Measurements from ENCODE around the gene ARID3A. TPM values are rescaled to one million over a fixed set of nuclear protein-coding genes. Genes with fewer than 3 reads are reported as not detected.

ARID3A gene
- total and polyA plus RNA-seq, 9 donors: 1.1 to 8.1 (median 4.5) TPM

DNA sequence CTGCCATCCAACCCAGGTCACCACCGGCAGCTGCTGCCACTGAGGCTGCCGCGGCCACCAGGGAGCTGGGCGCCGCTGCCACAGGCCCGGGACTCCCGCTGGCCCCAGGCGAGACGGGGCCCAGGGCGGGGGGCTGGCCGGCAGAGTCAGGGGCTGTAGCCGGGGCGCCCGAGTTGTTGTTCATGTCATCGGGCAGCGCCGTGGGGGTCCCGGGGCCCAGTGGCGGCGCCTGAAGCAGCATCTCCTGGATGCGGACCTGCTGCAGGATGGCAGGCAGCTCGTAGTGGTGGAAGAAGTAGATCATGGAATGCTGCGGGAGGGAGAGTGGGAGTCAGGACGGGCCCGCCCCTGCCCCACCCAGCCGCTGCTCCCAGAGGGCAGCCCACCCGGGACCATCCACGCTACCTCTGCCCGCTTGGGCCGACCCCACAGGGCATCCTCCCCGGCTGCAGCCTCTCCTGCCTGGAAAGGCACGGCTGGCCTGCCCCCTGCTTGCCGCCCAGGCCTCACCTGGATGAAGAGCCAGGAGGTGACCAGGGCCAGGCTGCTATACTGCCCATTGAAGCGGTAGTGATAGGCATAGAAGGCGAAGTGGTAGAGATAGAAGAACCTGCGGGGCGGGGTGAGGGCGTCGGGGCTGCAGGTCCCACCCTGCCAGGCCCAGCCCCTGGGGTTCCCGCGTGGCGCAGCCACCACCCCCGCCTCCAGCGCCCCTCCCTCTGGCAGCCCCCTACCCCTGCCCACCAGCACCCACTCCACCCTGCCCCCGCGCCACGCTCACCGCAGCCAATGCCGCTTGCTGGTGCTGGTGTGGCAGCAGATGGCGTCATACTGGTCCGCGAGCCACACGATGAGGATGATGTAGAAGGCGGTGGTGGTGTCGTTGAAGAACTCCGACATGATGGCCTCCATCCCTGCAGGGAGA is 85.0 kb downstream of the ARID3A start:
- H3K27me3 ChIP-seq: no peaks in the 10 kb centered on the region
- WGBS, 3 donors: 91 to 94% (median 92%) methylated on average over 52 to 56 of the region's 56 CpGs
- no peak overlapping the region for H3K4me3 ChIP-seq
- DNase-seq: peak in 1 of 5 donors; percentile 37
- intact Hi-C loops (cut with DNase I): loop anchor here in 2 of 4 donors (10.0 kb wide), 1 partner anchor 174 kb away; no protein-coding TSS in a partner anchor
- H3K27ac ChIP-seq: peak overlapping the region in 1 of 2 donors; percentile 71
- no peaks in the 10 kb centered on the region for H3K36me3 ChIP-seq
- peaks cover 4% of the 10 kb centered on the region for H3K4me1 ChIP-seq (ENCODE audit: insufficient read depth)
- TF ChIP-seq POLR2A (IDR thresholded peaks at IDR 0.05): no peak
- no peak for TF ChIP-seq EP300 (IDR thresholded peaks at IDR 0.05)
- TF ChIP-seq, protein P1, sequence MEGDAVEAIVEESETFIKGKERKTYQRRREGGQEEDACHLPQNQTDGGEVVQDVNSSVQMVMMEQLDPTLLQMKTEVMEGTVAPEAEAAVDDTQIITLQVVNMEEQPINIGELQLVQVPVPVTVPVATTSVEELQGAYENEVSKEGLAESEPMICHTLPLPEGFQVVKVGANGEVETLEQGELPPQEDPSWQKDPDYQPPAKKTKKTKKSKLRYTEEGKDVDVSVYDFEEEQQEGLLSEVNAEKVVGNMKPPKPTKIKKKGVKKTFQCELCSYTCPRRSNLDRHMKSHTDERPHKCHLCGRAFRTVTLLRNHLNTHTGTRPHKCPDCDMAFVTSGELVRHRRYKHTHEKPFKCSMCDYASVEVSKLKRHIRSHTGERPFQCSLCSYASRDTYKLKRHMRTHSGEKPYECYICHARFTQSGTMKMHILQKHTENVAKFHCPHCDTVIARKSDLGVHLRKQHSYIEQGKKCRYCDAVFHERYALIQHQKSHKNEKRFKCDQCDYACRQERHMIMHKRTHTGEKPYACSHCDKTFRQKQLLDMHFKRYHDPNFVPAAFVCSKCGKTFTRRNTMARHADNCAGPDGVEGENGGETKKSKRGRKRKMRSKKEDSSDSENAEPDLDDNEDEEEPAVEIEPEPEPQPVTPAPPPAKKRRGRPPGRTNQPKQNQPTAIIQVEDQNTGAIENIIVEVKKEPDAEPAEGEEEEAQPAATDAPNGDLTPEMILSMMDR (IDR thresholded peaks at IDR 0.05): no peak
- H3K9me3 ChIP-seq: no peaks in the 10 kb centered on the region

DNA sequence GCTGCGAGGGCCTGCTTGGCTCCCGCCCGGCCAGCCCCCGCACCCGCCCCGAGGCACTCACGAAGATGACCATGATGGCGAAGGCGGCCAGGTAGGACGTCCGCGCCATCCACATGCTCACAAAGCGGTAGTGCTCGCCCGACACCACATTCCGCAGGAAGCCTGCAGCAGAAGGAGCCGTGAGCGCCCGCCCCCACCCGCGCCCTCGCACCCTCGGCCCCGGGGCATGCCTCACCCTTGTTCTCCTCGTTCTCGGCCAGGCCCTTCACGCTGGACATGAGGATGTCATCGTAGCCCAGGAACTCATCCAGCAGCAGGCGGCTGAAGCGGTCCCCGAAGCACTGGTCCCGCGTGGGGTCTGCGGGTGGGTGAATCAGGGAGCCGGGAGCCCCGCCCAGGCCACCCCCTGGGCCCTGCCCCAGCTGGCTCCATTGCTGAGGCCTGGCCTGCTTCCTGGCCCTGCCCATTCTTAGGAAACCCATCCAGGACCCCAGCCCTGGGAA is 86.0 kb downstream of the ARID3A start:
- 92 to 94% (median 93%) methylated on average over 36 of the region's 36 CpGs for WGBS, 3 donors
- no peaks in the 10 kb centered on the region for H3K36me3 ChIP-seq
- no peak for TF ChIP-seq EP300 (IDR thresholded peaks at IDR 0.05)
- TF ChIP-seq POLR2A (IDR thresholded peaks at IDR 0.05): no peak
- TF ChIP-seq, protein P1 (IDR thresholded peaks at IDR 0.05): no peak
- no peak overlapping the region for H3K27ac ChIP-seq
- H3K4me3 ChIP-seq: no peak overlapping the region
- intact Hi-C loops (cut with DNase I): loop anchor here in 2 of 4 donors (10.0 kb wide), 1 partner anchor 173 kb away; no protein-coding TSS in a partner anchor
- DNase-seq: peak in 1 of 5 donors; percentile 35
- H3K9me3 ChIP-seq: no peaks in the 10 kb centered on the region
- peaks cover 9% of the 10 kb centered on the region for H3K4me1 ChIP-seq (ENCODE audit: insufficient read depth)
- no peaks in the 10 kb centered on the region for H3K27me3 ChIP-seq

DNA sequence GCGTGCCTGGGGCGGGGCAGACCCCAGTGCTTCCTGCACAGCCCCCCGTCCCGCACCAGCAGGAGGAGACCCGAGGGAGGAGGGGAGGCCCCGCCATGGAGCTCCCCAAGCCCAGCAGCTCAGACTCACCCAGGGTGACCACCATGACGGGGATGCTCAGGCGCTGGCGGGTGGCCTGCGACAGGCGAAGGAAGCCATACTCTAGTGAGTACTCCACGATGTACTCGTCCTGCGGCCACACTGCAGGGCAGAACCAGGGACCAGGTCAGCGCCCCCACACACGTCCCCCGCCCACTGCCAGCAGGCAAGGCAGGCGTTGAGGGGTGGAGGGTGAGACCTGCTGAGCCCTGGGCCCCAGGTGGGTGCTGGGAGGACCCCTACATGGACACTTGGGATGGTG is 86.5 kb downstream of the ARID3A start:
- WGBS, 3 donors: 90 to 95% (median 92%) methylated on average over 14 to 18 of the region's 18 CpGs
- no peaks in the 10 kb centered on the region for H3K9me3 ChIP-seq
- no peak overlapping the region for H3K27ac ChIP-seq
- TF ChIP-seq, protein P1 (IDR thresholded peaks at IDR 0.05): no peak
- TF ChIP-seq EP300 (IDR thresholded peaks at IDR 0.05): no peak
- no peak for TF ChIP-seq POLR2A (IDR thresholded peaks at IDR 0.05)
- intact Hi-C loops (cut with DNase I): loop anchor here in 2 of 4 donors (10.0 kb wide), 1 partner anchor 172 kb away; no protein-coding TSS in a partner anchor
- no peak for DNase-seq
- H3K27me3 ChIP-seq: no peaks in the 10 kb centered on the region
- H3K4me3 ChIP-seq: no peak overlapping the region
- H3K36me3 ChIP-seq: no peaks in the 10 kb centered on the region
- peaks cover 13% of the 10 kb centered on the region for H3K4me1 ChIP-seq (ENCODE audit: insufficient read depth)

DNA sequence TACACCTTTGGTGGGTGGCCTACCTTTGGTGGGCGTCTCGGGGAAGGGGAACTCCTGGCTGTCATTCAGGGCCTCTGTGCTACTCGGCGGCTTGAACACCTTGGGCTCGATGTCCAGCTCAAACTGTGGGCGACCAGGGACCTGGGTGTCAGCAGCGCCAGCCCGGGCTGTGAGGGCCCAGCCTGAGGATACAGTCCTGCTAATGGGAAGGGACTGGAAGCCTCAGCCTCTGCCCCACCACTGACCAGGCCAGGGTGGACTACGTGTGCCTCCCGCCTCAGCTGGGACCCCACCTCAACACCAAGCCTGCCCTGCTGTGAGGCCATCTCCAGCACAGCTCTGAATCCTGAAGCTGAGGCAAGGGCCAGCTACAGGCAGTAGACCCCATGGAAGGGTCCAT is 87.4 kb downstream of the ARID3A start:
- TF ChIP-seq POLR2A (IDR thresholded peaks at IDR 0.05) (no peak), EP300 (IDR thresholded peaks at IDR 0.05) (no peak)
- TF ChIP-seq, protein P1 (IDR thresholded peaks at IDR 0.05): no peak
- Histone ChIP-seq H3K4me3 (no peak overlapping the region), H3K27ac (no peak overlapping the region), H3K27me3 (no peaks in the 10 kb centered on the region), H3K36me3 (no peaks in the 10 kb centered on the region), H3K9me3 (no peaks in the 10 kb centered on the region), H3K4me1 (ENCODE audit: insufficient read depth) (peaks cover 20% of the 10 kb centered on the region)
- 86 to 90% (median 89%) methylated on average over 5 to 10 of the region's 10 CpGs for WGBS, 3 donors
- intact Hi-C loops (cut with DNase I): loop anchor here in 2 of 4 donors (10.0 kb wide), 1 partner anchor 172 kb away; no protein-coding TSS in a partner anchor
- no peak for DNase-seq
